ENCODE measurements around the gene TBX19. TPM values are rescaled to one million over a fixed set of nuclear protein-coding genes. Genes with fewer than 3 reads are reported as not detected.
A peak's percentile ranks its signal among the peaks of the same experiment; 100 is the strongest.

TBX19 gene
- total and polyA plus RNA-seq, 7 donors, result 0.12 to 0.56 (median 0.27) TPM

- Histone ChIP-seq H3K27me3 (ENCODE audit: insufficient read depth in 3 of 3, low read length in 2 of 3) (no peaks in the 10 kb centered on the region), H3K4me3 (no peak overlapping the region), H3K9me3 (no peaks in the 10 kb centered on the region), H3K36me3 (ENCODE audit: insufficient read depth in 1 of 2, low read depth in 1 of 2) (no peaks in the 10 kb centered on the region), H3K27ac (no peak overlapping the region), H3K4me1 (peaks cover 8% of the 10 kb centered on the region)
- intact Hi-C loops (cut with DNase I), result loop anchor here in 1 of 2 donors (5.0 kb wide), 1 partner anchor 85 kb away; no protein-coding TSS in a partner anchor
- peak in 2 of 4 donors; percentile 43 to 72 for ATAC-seq
- TF ChIP-seq, protein P1, sequence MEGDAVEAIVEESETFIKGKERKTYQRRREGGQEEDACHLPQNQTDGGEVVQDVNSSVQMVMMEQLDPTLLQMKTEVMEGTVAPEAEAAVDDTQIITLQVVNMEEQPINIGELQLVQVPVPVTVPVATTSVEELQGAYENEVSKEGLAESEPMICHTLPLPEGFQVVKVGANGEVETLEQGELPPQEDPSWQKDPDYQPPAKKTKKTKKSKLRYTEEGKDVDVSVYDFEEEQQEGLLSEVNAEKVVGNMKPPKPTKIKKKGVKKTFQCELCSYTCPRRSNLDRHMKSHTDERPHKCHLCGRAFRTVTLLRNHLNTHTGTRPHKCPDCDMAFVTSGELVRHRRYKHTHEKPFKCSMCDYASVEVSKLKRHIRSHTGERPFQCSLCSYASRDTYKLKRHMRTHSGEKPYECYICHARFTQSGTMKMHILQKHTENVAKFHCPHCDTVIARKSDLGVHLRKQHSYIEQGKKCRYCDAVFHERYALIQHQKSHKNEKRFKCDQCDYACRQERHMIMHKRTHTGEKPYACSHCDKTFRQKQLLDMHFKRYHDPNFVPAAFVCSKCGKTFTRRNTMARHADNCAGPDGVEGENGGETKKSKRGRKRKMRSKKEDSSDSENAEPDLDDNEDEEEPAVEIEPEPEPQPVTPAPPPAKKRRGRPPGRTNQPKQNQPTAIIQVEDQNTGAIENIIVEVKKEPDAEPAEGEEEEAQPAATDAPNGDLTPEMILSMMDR (IDR thresholded peaks at IDR 0.05), result peak; percentile 36
- DNase-seq, result no peak
- WGBS, 3 donors, result 0 to 90% (median 54%) methylated on average over 1 of the region's 1 CpG
These were observed 41.3 kb downstream of the TBX19 start for GRCh38 chr1:168321945-168322344.

GRCh38 chr1:168324745-168325425 is 44.2 kb downstream of the TBX19 start:
- no peak overlapping the region for H3K4me3 ChIP-seq
- WGBS, 3 donors, result 92 to 93% (median 92%) methylated on average over 4 of the region's 4 CpGs
- TF ChIP-seq, protein P1 (IDR thresholded peaks at IDR 0.05), result no peak
- H3K4me1 ChIP-seq, result peaks cover 5% of the 10 kb centered on the region
- H3K27me3 ChIP-seq (ENCODE audit: insufficient read depth in 3 of 3, low read length in 2 of 3), result no peaks in the 10 kb centered on the region
- ATAC-seq (no peak), DNase-seq (no peak)
- H3K36me3 ChIP-seq (ENCODE audit: insufficient read depth in 1 of 2, low read depth in 1 of 2), result no peaks in the 10 kb centered on the region
- no peaks in the 10 kb centered on the region for H3K9me3 ChIP-seq
- intact Hi-C loops (cut with DNase I), result loop anchor here in 1 of 2 donors (5.0 kb wide), 1 partner anchor 88 kb away; no protein-coding TSS in a partner anchor
- no peak overlapping the region for H3K27ac ChIP-seq

DNA sequence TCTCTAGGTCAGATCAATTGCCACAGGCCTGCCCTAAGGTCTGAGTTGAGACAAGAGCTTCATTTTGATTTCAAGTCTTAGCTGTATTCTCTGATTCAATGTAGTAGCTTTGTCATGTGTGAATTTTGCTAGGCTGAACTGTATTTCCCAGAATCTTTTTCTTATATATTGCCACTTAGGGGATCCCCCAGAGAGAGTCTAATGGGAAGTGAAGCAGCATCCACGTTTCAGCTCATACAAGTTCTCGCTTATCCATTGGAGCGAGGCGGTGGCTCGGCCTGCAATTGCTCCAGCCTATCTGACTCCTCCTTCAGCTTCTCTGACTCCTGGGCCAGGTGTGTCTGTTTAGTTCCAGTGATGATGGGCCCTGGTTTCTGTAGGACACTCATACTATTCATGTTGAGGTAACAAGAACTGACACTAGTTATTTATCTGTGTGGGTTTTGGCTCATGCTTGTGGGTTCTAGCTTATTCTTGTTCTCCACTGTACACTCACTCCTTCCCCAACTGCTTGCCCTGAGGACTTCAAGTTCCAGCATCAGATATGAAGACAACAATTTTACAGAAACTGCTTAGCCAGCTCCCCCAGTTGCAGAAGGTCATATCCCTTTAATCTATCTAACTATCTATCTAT is 48.2 kb downstream of the TBX19 start:
- TF ChIP-seq, protein P1 (IDR thresholded peaks at IDR 0.05), result no peak

DNA sequence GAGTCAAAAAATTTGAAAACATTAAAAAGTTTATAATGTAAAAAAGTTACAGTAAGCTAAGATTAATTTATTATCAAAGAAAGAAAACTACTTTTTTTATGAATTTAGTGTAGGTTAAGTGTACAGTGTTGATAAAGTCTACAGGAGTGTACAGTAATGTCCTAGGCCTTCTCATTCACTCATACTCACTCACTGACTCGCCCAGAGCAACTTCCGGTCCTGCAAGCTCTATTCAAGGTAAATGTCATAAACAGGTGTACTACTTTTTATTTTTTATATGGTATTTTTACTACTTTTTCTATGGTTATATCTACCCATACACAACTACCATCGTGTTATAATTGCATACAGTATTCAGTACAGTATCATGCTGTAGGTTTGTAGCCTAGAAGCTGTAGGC is 49.6 kb downstream of the TBX19 start:
- WGBS, 3 donors, result 91 to 95% (median 95%) methylated on average over 3 of the region's 3 CpGs
- intact Hi-C loops (cut with DNase I), result no loop called here

More for the DNA sequence above, 48.2 kb downstream of the TBX19 start:
- no peak overlapping the region for H3K27ac ChIP-seq
- no peaks in the 10 kb centered on the region for H3K27me3 ChIP-seq (ENCODE audit: insufficient read depth in 3 of 3, low read length in 2 of 3)
- no peaks in the 10 kb centered on the region for H3K4me1 ChIP-seq
- 84 to 91% (median 86%) methylated on average over 5 of the region's 5 CpGs for WGBS, 3 donors
- no peaks in the 10 kb centered on the region for H3K9me3 ChIP-seq
- DNase-seq, result no peak
- H3K36me3 ChIP-seq (ENCODE audit: insufficient read depth in 1 of 2, low read depth in 1 of 2), result no peaks in the 10 kb centered on the region
- no peak overlapping the region for H3K4me3 ChIP-seq
- no peak for ATAC-seq
- intact Hi-C loops (cut with DNase I), result no loop called here

More for the DNA sequence above, 49.6 kb downstream of the TBX19 start:
- Histone ChIP-seq H3K27ac (no peak overlapping the region), H3K4me3 (no peak overlapping the region), H3K36me3 (ENCODE audit: insufficient read depth in 1 of 2, low read depth in 1 of 2) (no peaks in the 10 kb centered on the region), H3K27me3 (ENCODE audit: insufficient read depth in 3 of 3, low read length in 2 of 3) (no peaks in the 10 kb centered on the region), H3K4me1 (no peaks in the 10 kb centered on the region), H3K9me3 (no peaks in the 10 kb centered on the region)
- DNase-seq (no peak), ATAC-seq (no peak)
- TF ChIP-seq, protein P1 (IDR thresholded peaks at IDR 0.05), result no peak

All from psoas muscle (tissue), 8 donors.